Fibroblast of gingiva (primary cell): ENCODE measurements around the gene APBA1.

Experiments
- DNase-seq: peaks from one replicate; pipeline ENCODE4 v3.0.0-alpha.2; 2011; ENCODE audit warnings: low read depth

Gene APBA1

DNA sequence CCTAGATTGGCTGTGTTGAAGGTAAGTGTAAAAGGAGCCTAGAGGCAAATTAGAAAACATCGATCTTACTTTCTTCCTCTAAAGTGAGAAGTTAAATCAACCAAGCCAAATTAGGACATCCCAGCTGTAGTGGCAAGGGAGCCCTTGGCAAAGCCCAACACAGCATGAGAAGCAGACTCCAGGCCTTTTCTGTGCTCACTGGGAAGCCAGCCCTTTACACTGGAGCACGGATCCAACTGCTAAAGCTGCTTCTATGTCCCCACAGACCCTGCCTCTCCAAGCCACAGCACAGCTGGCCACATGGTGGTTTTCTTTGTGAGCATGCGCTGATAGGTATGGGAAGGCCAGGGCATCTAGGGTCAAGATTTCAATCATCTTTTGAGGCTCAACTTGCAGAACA lies 94.1 kb downstream of the APBA1 start:
- peak; percentile 59 for DNase-seq

GRCh38 chr9:69577123-69577522 lies 95.0 kb downstream of the APBA1 start:
- DNase-seq: no peak

DNA sequence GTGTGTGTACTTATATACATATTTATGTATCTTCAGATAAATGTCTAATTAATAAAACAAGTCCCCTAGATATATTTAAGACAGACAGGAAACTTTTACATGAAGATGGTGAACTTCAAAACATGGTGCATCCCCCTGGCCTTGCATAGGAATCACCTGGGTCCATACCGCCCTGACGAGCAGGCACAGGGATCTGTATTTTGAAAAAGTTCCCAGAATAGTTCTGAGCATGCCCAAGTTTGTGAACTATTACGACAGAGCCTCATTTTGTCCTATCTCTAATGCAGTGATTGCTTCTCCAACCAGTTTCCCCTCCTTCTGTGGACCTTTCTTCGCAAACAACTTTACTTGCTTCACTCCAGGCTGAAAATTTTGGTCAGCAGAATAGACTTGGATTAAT lies 98.1 kb downstream of the APBA1 start:
- DNase-seq: no peak

DNA sequence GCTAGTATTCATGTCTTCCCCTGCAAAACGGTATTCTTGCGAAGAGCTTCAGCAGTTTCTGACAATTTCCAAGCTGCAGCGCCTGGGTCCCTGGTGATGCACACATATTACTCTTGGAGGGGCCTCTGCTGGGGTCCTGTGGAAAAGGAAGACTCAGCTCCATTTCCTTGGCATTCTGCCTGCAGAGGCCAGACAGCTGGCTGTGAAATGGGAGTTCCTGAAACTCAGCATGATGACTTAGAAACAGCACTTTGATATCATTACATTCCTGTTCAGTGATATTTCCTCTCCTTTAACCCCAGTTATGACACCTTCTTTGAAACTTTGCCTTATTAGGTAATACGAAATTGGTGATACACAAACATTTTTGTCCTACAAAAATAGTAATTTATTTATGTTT lies 98.5 kb downstream of the APBA1 start:
- no peak for DNase-seq

GRCh38 chr9:69572611-69573010 lies 99.6 kb downstream of the APBA1 start:
- peak; percentile 35 for DNase-seq

DNA sequence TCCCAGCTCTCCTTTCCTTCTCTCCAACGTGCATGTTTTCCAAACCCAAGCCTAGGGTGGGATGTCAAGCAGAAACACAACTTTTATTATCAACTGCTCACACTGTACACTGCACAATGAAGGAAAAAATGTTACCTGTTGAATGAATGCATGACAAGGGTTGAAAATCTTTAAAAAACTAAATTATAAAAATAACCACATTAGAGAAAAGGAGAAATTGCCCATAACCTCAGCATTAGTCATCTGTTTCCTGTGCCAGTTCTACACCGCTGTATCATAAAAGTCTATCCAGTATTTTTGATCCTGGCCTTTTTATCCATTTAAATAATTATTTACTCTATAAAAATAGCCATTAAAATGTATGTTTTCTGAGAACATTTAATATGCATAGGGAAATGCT lies 101.1 kb downstream of the APBA1 start:
- no peak for DNase-seq

DNA sequence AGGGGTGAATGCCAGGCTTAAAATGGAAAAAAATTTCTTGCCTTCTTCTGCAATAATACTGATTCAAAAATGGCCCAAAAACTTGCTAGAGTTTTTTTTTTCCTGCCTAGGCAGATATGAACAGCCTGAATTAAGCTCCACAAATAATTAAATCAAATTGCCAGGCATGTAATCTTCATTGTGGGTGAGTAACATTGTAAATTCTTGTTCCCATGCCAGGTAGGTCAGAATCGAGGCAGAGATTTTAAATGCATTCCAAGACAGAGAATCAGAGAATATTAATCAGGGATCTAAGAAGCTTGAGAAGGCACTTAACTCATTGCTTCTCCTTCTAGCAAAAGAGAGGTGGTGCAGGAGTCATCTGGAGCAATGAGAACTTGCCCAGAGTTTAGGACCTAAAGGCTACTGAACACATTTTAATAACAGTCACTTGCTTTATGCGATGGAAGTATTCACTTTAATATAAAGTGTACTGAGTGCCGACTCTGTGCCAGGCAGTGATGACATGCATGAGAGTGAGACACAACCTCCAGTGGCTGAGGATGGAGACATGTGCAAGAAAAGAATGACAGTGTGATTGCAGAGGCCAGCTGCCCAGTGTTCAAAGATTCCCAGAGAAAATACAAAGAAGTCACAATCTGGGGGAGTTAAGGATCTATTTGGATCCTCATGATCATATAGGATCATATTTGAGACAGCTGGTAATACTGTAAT lies 102.3 kb downstream of the APBA1 start:
- peak; percentile 66 for DNase-seq

DNA sequence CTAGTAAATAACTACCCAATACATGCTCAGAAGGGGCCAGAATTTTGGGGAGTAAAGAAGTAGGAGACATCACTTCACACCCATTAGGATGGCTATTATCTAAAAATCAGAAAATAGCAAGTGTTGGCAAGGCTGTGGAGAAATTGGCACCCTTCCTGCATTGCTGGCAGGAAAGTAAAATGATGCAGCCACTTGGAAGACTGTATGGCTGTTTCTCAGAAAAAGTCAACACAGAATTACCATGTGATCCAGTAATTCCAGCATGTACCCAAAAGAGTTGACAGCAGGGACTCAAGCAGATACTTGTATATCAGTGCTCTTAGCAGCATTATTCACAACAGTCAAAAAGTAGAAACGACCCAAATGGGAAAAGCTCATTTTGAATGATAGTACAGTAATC lies 107.6 kb downstream of the APBA1 start:
- DNase-seq: peak; percentile 14

GRCh38 chr9:69559126-69559525 lies 113.0 kb downstream of the APBA1 start:
- no peak for DNase-seq

DNA sequence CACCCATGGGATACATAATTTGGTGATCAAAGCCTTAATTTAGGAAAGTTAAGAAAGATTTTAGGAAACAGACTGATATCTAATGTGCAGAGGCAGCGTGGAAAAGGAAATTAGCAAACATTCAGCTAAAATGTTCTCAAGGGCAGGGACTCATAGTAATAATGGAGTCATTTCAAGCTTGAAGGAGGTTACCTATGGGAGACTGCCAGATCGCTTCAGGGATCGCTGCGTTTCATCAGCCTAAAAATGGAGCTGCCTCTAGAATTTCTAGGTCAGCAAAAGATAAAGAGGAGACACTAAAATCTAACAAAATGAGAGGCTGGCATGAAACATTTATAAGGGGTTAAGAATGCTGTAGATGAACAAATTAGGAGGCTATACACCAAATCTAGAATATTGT lies 115.5 kb downstream of the APBA1 start:
- no peak for DNase-seq

- DNase-seq: no peak
Observed at GRCh38 chr9:69555802-69556201, 116.4 kb downstream of the APBA1 start.

GRCh38 chr9:69554945-69555344 lies 117.2 kb downstream of the APBA1 start:
- DNase-seq: peak; percentile 72

DNA sequence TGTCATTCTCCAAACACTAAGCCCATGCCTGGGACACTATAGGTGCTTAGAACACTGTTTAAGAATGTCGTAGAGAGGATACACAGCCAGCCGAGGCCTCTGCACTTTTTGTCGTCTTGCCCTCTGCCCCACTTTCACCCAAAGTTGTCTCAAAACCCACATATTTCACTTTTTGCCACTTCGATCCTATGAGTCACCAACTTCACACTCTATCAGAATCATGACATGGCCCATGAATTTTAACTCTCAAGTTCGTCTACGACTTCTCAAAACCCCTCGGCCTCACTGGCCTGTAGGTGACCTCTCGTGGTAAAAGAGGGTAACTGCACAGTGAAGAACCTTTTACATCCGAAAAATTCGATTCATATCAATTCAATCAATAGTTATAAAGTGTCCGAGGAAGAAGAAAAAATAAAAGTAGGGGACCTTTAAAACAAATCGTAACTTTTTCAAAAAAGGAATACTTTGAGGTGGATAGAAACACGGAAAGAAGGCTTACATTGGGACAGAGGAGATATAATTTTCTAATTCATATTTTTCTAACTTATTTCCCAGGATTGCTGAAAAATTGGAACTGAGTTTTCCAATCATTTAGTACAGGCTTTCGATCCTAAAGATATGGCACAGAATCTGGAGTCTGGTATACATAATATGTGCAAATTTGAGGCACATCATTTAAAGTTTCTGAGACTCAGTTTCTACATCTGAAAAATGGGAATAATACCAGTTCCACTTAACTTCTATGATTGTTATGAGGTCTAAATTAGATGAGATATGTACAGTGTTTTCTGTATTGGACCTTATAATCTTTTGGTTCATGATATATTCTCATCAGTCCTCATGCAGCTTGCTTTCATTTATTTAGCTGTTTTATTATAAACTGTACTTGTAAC lies 122.6 kb downstream of the APBA1 start:
- peak; percentile 42 for DNase-seq

GRCh38 chr9:69548681-69549080 lies 123.5 kb downstream of the APBA1 start:
- DNase-seq: no peak

- no peak for DNase-seq
Observed at GRCh38 chr9:69546265-69546664, 125.9 kb downstream of the APBA1 start.

GRCh38 chr9:69542942-69543704 lies 129.0 kb downstream of the APBA1 start:
- DNase-seq: no peak

GRCh38 chr9:69542058-69542457 lies 130.1 kb downstream of the APBA1 start:
- no peak for DNase-seq

DNA sequence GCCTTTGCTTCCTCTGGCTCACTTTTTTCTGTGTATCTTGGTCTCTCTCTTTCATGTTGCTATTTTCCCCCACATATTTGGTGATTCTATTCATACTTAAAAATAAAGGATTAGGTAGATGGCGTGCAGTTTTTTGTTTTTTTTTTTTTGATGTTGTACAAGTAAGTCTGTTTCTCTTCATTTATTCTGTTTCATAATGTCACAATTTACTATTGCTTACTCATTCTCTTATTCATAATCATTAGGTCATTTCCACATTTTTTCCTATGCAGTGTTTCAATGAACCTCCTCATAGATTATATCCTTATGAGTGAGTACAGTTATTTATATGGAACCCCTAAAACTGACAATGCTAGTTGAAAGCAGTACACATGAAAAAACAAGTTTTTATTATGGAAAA lies 136.3 kb downstream of the APBA1 start:
- DNase-seq: peak; percentile 26

GRCh38 chr9:69535286-69535832 lies 136.8 kb downstream of the APBA1 start:
- DNase-seq: no peak

DNA sequence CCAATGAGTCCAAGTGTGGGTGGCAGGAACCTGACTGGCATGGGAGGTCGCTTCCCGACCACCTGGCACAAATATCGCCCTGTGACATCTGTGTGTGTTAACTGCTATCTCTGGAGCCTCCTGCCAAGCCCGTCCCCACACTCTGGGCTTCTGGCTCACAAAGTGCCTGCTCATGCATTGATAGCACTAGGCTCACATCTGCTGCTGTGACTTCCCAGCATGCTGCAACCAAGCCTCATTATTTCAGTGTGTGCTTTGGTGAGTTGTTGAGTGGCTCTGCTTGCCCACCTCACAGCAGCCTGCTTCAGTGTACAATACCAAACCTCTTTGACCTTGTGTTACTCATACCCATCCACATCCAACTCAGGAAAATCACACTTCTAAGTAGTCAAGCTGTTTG lies 139.8 kb downstream of the APBA1 start:
- no peak for DNase-seq

- DNase-seq: no peak
Observed at GRCh38 chr9:69527454-69527853, 144.7 kb downstream of the APBA1 start.

DNA sequence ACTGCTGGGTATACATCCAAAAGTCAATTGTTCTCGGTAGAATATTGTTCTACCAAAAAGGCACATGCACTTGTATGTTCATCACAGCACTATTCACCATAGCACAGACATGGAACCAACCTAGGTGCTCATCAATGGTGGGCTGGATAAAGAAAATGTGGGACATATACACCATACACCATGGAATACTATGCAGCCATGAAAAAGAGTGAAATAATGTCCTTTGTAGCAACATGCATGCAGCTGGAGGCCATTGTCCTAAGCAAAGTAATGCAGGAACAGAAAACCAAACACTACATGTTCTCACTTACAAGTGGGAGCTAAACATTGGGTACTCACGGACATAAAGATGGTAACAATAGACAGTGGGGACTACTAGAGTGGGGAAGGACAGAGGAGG lies 145.5 kb downstream of the APBA1 start:
- DNase-seq: no peak
